ENCODE data around the gene RAB1A.

DNA sequence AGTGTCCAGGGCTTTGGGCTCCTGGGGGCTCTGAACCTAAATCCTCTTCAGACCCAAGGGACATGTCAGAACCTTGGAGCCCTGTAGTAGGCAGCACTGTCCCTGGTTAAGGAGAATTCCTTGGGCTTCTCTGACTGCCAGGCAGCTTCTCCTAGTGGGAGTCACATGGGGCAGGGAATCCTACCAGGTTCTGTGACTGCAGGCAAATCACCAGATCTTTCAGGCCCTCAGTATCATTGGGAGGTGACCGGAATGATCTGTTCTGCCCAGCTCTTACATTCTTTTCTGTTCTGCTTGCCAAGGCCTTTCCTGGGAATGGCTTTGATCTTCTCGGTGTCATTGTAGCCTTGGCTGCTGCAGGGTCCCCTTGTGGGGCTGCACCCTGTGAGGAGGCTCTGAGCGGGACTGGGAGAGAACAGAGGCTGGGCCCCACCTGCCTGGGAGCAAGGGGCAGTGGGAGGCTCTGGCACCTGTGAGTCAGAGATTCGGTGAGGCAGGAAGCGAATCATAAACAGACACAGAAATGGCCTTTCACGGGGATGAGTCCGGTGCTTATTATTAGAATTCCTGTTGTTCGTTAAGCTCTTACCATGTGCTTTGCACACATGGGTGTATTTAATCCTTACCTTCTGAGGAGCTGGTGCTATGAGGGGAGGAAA lies 59.6 kb downstream of the RAB1A start:
- TF ChIP-seq MBD1 (CRISPR knock-in tag; IDR thresholded peaks at IDR 0.05) = no peak
- TF ChIP-seq, protein P1, sequence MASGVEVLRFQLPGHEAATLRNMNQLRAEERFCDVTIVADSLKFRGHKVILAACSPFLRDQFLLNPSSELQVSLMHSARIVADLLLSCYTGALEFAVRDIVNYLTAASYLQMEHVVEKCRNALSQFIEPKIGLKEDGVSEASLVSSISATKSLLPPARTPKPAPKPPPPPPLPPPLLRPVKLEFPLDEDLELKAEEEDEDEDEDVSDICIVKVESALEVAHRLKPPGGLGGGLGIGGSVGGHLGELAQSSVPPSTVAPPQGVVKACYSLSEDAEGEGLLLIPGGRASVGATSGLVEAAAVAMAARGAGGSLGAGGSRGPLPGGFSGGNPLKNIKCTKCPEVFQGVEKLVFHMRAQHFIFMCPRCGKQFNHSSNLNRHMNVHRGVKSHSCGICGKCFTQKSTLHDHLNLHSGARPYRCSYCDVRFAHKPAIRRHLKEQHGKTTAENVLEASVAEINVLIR (CRISPR knock-in tag; IDR thresholded peaks at IDR 0.05) = no peak
- no peak for TF ChIP-seq NR3C1 (CRISPR knock-in tag; IDR thresholded peaks at IDR 0.05)

All from K562 (cell line).